SJCRH30 (cell line): Measurements from ENCODE around the gene ADIG. TPM values are rescaled to one million over a fixed set of nuclear protein-coding genes. Genes with fewer than 3 reads are reported as not detected.
A peak's percentile ranks its signal among the peaks of the same experiment; 100 is the strongest.

Source experiments
- DNase-seq, 2 experiments: peaks; one replicate each; pipeline ENCODE4 v3.0.0-alpha.2; 2015 to 2020
- H3K27ac ChIP-seq: fragments of 250-450 bp; sonication (Bioruptor Pico); 2 replicates; pipeline ENCODE4 v1.5.1; 2020; ENCODE audit warnings: mild to moderate bottlenecking, moderate library complexity
- H3K27me3 ChIP-seq: fragments of 250-450 bp; sonication (Bioruptor Pico); 2 replicates; pipeline ENCODE4 v1.5.1; 2020; ENCODE audit warnings: mild to moderate bottlenecking, moderate library complexity
- H3K36me3 ChIP-seq: fragments of 250-450 bp; sonication (Bioruptor Pico); 2 replicates; pipeline ENCODE4 v1.5.1; 2020; ENCODE audit warnings: mild to moderate bottlenecking, moderate library complexity
- H3K4me1 ChIP-seq: fragments of 250-450 bp; sonication (Bioruptor Pico); 2 replicates; pipeline ENCODE4 v1.5.1; 2020; ENCODE audit warnings: mild to moderate bottlenecking, moderate library complexity
- H3K4me3 ChIP-seq: fragments of 250-450 bp; sonication (Bioruptor Pico); 2 replicates; pipeline ENCODE4 v1.5.1; 2020; ENCODE audit warnings: mild to moderate bottlenecking, moderate library complexity
- H3K9me3 ChIP-seq: fragments of 250-450 bp; sonication (Bioruptor Pico); replicated peaks from 2 replicates; pipeline ENCODE4 v1.5.1; 2020; ENCODE audit warnings: mild to moderate bottlenecking, moderate library complexity
- total RNA-seq: library from RNA; depleted of rRNA; stranded (reverse); fragments of >200 nt; shearing (Covaris generic); gene quantifications from 2 replicates; pipeline ENCODE4 v1.2.3, GENCODE V29; 2014

Gene ADIG
- total RNA-seq, 1 experiment from 2014 or later = not detected

- H3K4me1 ChIP-seq = no peaks in the 10 kb centered on the region
- H3K36me3 ChIP-seq = peaks cover 67% of the 10 kb centered on the region
- no peak for DNase-seq
- H3K27ac ChIP-seq = no peak overlapping the region
- no peaks in the 10 kb centered on the region for H3K27me3 ChIP-seq
- H3K4me3 ChIP-seq = no peak overlapping the region
- no peaks in the 10 kb centered on the region for H3K9me3 ChIP-seq
Measured at GRCh38 chr20:38558596-38559360, 22.2 kb upstream of the ADIG start.

DNA sequence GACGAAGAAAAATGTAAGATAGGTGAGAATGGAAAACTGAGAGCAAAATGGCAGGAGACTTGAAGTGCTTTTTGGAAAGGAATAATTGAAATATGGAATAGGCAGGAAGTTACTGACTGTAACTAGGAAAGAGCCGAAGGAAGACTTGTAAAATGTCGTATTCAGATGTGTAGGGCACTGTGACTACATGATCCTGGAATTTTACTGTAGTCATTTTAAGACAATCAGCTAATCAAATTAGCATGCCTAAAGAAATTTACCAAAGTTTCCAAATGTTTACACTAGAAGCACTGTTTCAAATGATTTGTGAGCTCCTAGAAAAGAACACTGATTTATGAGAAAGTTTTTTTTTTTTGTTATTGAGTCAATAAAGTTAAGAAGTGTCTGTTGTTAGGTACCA, 21.2 kb upstream of the ADIG start:
- H3K27me3 ChIP-seq = no peaks in the 10 kb centered on the region
- H3K36me3 ChIP-seq = peaks cover 60% of the 10 kb centered on the region
- DNase-seq = no peak
- no peak overlapping the region for H3K27ac ChIP-seq
- no peaks in the 10 kb centered on the region for H3K4me1 ChIP-seq
- no peaks in the 10 kb centered on the region for H3K9me3 ChIP-seq
- no peak overlapping the region for H3K4me3 ChIP-seq

GRCh38 chr20:38563802-38564431, 17.1 kb upstream of the ADIG start:
- H3K27me3 ChIP-seq = no peaks in the 10 kb centered on the region
- no peak overlapping the region for H3K27ac ChIP-seq
- peaks cover 57% of the 10 kb centered on the region for H3K36me3 ChIP-seq
- H3K4me3 ChIP-seq = no peak overlapping the region
- DNase-seq = no peak
- H3K9me3 ChIP-seq = no peaks in the 10 kb centered on the region
- H3K4me1 ChIP-seq = no peaks in the 10 kb centered on the region

GRCh38 chr20:38564680-38565079, 16.3 kb upstream of the ADIG start:
- DNase-seq = no peak
- no peak overlapping the region for H3K4me3 ChIP-seq
- H3K36me3 ChIP-seq = peaks cover 54% of the 10 kb centered on the region
- no peaks in the 10 kb centered on the region for H3K9me3 ChIP-seq
- H3K27me3 ChIP-seq = no peaks in the 10 kb centered on the region
- no peak overlapping the region for H3K27ac ChIP-seq
- no peaks in the 10 kb centered on the region for H3K4me1 ChIP-seq

DNA sequence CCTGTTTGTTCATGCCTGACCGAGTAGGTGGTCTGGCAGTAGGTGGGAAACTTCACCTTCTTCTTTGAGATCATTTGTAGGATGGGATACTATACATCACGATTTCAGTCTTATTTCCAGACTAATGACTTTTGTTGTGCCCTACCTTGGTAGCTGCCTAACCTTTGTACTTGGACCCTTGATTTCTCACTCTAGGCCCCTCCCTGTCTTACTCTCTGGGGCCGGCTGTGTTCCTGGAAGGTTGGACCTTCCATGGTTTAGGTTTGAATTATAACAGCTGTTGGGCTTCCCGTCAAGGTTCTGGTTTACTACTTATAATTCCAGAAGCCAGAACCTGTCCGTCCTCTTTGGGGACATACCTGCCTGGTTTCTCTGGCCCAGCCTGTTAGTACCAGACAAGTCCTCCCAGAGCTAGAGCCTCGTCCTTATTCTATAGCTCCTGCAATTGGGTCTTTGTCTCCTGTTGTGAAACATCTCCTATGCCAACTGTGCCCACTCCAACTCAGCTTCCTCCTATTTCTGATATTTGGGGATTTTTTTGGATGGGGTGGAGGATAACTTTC, 14.9 kb upstream of the ADIG start:
- H3K27ac ChIP-seq = no peak overlapping the region
- no peaks in the 10 kb centered on the region for H3K27me3 ChIP-seq
- no peaks in the 10 kb centered on the region for H3K9me3 ChIP-seq
- peaks cover 57% of the 10 kb centered on the region for H3K36me3 ChIP-seq
- no peaks in the 10 kb centered on the region for H3K4me1 ChIP-seq
- DNase-seq = no peak
- no peak overlapping the region for H3K4me3 ChIP-seq

DNA sequence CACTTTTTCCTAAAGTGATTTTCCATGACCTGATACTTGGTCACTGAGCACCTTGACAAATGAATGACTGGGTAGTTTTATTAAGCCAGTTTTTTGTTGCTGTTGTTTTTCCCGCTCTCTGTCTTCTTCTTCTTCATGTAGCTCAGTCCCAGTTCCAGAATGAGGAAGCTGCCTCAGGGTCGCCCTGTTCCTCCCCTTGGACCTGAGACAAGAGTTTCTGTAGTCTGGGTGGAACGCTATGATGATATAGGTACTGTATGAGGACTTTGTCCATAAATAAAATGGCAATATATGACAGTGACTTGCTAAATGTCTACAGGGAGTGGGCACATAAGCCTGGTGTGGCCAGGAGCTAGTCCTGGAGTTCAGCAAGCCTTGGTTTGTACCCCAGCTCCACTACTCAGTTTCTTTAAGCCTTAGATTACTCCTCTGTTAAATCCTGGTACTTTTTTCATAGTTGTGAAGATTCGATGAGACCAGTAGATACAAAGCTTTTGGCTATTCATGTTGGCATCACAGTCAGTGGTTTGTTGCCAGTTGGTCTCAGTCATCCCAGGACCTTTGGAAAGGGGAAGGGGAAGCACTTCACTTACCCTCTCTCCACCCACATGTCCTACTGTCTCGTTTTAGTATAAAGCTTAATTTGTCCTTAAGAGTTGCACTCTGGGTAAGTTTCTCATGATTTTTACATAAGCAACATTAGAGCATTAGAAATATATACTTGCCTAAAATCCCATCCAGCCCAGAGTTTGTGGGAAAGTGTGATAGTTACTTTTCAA, 11.1 kb upstream of the ADIG start:
- Histone ChIP-seq H3K4me3 (no peak overlapping the region), H3K36me3 (peaks cover 55% of the 10 kb centered on the region)

DNA sequence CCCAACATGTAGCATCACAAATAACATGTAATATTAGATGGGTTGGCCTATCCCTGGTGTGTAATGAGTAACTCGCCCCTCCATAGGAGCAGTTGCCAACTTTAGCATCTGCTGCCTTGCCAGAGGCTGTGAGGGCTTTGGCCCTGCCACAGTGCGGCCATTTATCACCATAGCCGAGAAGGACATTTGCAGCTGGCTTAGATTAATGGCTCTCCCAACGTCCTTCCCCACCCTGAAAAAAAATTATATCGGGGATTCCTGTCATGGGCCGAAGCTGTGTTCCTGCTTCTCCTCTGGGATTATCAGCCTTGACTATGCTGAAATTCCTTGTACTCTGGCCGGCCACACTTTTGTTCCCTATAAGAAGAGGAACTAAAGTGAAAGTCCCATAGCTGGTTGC, 7.6 kb upstream of the ADIG start:
- peak; percentile 46 to 62 for DNase-seq
- Histone ChIP-seq H3K9me3 (no peaks in the 10 kb centered on the region), H3K4me1 (0 out of 2 replicates have a peak, but pooled peaks cover 6% of the 10 kb centered on the region), H3K27ac (no peak overlapping the region), H3K36me3 (peaks cover 48% of the 10 kb centered on the region), H3K4me3 (no peak overlapping the region), H3K27me3 (no peaks in the 10 kb centered on the region)

More for the DNA sequence above, 11.1 kb upstream of the ADIG start:
- no peaks in the 10 kb centered on the region for H3K9me3 ChIP-seq
- no peak for DNase-seq
- no peaks in the 10 kb centered on the region for H3K27me3 ChIP-seq
- H3K27ac ChIP-seq = no peak overlapping the region
- 0 out of 2 replicates have a peak, but pooled peaks cover 6% of the 10 kb centered on the region for H3K4me1 ChIP-seq

DNA sequence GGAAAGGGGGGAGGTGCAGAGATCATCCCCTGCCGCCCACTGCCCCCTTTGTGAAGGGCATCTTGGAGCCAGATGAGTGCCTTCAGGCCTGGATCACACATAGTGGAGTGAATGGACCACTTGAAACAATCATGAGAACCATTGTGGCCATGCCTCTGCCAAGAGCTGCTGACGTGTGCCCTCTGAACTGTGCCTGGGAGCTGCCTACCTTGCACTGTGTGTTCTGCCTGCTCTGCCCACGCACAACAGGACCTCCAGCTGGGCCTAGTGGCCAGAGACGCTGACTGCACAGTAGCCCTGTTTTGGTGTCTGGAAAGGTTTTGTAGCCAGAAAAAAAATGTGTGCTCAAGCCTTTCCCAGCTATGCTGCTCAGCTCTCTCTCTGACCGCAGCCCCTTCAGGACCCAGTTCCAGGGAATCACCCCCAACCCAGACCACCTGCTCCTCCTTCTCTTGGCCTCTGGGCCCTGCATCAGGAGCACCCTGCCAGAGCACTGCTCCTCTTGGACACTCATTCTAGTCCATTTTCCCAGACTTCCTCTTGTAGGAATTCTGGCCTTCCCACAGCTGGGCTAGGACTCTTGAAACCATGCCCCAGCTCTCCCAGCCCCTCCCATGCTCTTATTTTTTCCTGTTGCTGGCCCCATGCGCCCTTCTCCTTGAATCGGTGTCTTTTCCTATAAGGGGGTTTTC, 1.6 kb upstream of the ADIG start:
- H3K27ac ChIP-seq = no peak overlapping the region
- no peaks in the 10 kb centered on the region for H3K27me3 ChIP-seq
- H3K4me1 ChIP-seq = no peaks in the 10 kb centered on the region
- H3K4me3 ChIP-seq = no peak overlapping the region
- no peak for DNase-seq
- peaks cover 23% of the 10 kb centered on the region for H3K36me3 ChIP-seq
- no peaks in the 10 kb centered on the region for H3K9me3 ChIP-seq

GRCh38 chr20:38579921-38580320, 1.1 kb upstream of the ADIG start:
- Histone ChIP-seq H3K27me3 (no peaks in the 10 kb centered on the region), H3K4me1 (no peaks in the 10 kb centered on the region), H3K27ac (no peak overlapping the region), H3K9me3 (no peaks in the 10 kb centered on the region), H3K36me3 (peaks cover 18% of the 10 kb centered on the region), H3K4me3 (no peak overlapping the region)
- no peak for DNase-seq

GRCh38 chr20:38581830-38582358, 897 bp downstream of the ADIG start:
- no peaks in the 10 kb centered on the region; the same call in 1 of the 2 replicates for H3K27me3 ChIP-seq
- H3K27ac ChIP-seq = no peak overlapping the region
- no peaks in the 10 kb centered on the region for H3K36me3 ChIP-seq
- no peak overlapping the region for H3K4me3 ChIP-seq
- H3K9me3 ChIP-seq = no peaks in the 10 kb centered on the region
- no peak for DNase-seq
- H3K4me1 ChIP-seq = no peaks in the 10 kb centered on the region

GRCh38 chr20:38583306-38583705, 2.3 kb downstream of the ADIG start:
- Histone ChIP-seq H3K27ac (no peak overlapping the region), H3K4me3 (no peak overlapping the region)

GRCh38 chr20:38584099-38584763, 3.2 kb downstream of the ADIG start:
- Histone ChIP-seq H3K27ac (no peak overlapping the region), H3K4me1 (no peaks in the 10 kb centered on the region), H3K27me3 (no peaks in the 10 kb centered on the region; the same call in 1 of the 2 replicates), H3K36me3 (no peaks in the 10 kb centered on the region), H3K9me3 (no peaks in the 10 kb centered on the region), H3K4me3 (no peak overlapping the region)
- DNase-seq = no peak

More at GRCh38 chr20:38583306-38583705, 2.3 kb downstream of the ADIG start:
- DNase-seq = no peak
- H3K27me3 ChIP-seq = no peaks in the 10 kb centered on the region; the same call in 1 of the 2 replicates
- no peaks in the 10 kb centered on the region for H3K4me1 ChIP-seq
- no peaks in the 10 kb centered on the region for H3K36me3 ChIP-seq
- no peaks in the 10 kb centered on the region for H3K9me3 ChIP-seq

DNA sequence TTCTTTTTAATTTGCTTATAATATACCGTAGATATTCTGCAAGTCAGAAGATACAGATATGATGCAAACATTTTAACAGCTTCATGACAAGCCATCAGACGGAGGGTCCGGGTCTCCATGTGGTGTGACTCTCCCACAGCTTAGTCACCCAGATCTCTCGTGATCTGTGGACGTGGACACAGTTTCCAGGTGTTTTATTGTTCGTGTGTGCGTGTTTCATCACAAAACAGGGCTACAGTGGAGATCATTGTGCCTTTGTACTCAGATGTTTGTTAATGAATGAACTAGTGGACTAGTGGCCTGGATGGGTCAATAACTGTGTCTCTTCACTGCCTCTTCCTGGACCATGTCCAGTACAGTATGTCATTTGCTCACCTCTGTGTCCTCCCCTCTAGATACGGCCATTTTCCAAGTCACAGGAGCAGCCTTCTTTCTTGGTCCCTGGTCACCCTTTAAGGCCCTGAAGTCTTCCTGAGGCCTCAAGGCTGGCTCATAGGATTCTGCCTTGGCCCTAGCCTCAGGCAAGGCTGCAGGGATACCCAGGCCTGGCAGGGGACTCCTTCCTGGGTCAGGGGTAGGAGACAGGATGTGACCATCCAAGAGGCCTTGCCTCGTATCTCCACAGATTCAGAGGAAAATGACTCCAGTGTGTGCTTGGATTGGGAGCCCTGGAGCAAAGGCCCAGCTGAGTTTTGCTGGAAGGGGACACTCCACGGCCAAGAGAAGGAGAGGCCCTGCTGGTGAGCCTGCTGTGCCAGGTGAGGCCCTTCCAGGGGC, 4.6 kb downstream of the ADIG start:
- no peaks in the 10 kb centered on the region for H3K4me1 ChIP-seq
- no peak overlapping the region for H3K4me3 ChIP-seq
- H3K9me3 ChIP-seq = no peaks in the 10 kb centered on the region
- H3K36me3 ChIP-seq = no peaks in the 10 kb centered on the region
- no peak for DNase-seq
- no peaks in the 10 kb centered on the region; the same call in 1 of the 2 replicates for H3K27me3 ChIP-seq
- no peak overlapping the region for H3K27ac ChIP-seq
